Neutrophil (primary cell): ENCODE results near the gene LGR6.

ENCODE experiments used
- H3K27ac ChIP-seq: fragments of 200-600 bp; sonication (generic); 2 replicates; pipeline ENCODE4 v1.5.1; 2016; ENCODE audit warnings: mild to moderate bottlenecking, moderate library complexity
- H3K27me3 ChIP-seq: fragments of 200-600 bp; sonication (generic); 2 replicates; pipeline ENCODE4 v1.6.0; 2016; ENCODE audit warnings: mild to moderate bottlenecking
- H3K36me3 ChIP-seq: fragments of 200-600 bp; sonication (generic); 2 replicates; pipeline ENCODE4 v1.5.1; 2017
- H3K4me1 ChIP-seq, 2 experiments: fragments of 200-600 bp in 1 of 2; sonication (generic) in 1 of 2; 1 replicate in 1 of 2; 2 replicates in 1 of 2; pipeline versions ENCODE4 v1.5.1 to v1.6.1; 2013 to 2016; ENCODE audit warnings: low read depth in 1 of 2, low read length in 1 of 2, mild to moderate bottlenecking in 1 of 2, moderate library complexity in 1 of 2; ENCODE audit not compliant: control insufficient read depth in 1 of 2, insufficient read depth in 1 of 2
- H3K4me3 ChIP-seq, 2 experiments: fragments of 200-600 bp in 1 of 2; sonication (generic) in 1 of 2; 1 replicate in 1 of 2; 2 replicates in 1 of 2; pipeline ENCODE4 v1.5.1; 2013 to 2016; ENCODE audit warnings: low read depth in 1 of 2, low read length in 1 of 2, mild to moderate bottlenecking in 1 of 2, moderate library complexity in 1 of 2
- H3K9me3 ChIP-seq: fragments of 200-600 bp; sonication (generic); 2 replicates; pipeline ENCODE4 v1.5.1; 2016
- CTCF ChIP-seq: fragments of 200-600 bp; sonication (generic); IDR thresholded peaks from 2 replicates; pipeline ENCODE4 v1.5.1; 2016; ENCODE audit warnings: antibody characterized with exemption

Gene LGR6

DNA sequence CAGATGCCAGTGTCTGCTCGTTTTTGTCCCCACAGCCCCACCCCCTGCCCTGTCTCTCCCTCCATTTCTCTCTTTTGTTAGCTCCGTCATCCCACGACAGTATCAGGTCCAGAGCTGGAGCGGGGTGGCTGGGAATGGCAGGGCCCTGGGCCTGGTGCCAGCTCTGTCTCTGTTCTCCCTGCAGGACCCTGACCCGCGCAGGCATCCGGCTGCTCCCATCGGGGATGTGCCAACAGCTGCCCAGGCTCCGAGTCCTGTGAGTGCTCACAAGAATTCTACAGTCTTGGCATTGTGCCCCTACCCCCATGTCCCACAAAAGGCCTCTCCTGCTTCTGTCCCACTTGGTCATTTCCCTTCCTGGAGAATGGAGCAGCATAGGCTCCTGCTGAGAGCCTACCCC is 110.8 kb downstream of the LGR6 start:
- H3K27ac ChIP-seq: no peak overlapping the region
- no peaks in the 10 kb centered on the region for H3K4me1 ChIP-seq
- H3K9me3 ChIP-seq: no peaks in the 10 kb centered on the region
- H3K4me3 ChIP-seq: no peak overlapping the region
- peaks cover 5% of the 10 kb centered on the region for H3K27me3 ChIP-seq
- no peak for TF ChIP-seq CTCF
- H3K36me3 ChIP-seq: no peaks in the 10 kb centered on the region

DNA sequence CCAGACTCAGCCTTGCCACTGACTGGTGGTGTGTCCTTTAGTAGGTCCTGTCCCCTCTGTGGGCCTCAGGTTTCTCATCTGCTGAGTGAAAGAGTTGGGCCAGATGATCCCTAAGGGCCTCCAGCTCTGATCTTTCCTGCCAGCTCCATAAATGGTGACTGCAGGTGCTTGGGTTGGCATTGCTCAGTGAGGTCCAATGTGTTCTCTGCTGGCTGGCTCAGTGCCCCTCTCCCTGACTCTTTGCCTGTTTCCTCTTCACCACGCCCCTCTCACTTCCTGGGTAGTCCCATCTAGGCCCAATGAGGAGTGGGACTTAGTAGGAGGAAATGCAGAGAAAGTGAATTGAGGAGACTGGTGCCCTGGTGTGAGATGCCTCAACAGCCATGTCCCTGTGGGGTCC is 111.6 kb downstream of the LGR6 start:
- TF ChIP-seq CTCF: no peak
- no peaks in the 10 kb centered on the region for H3K36me3 ChIP-seq
- H3K27ac ChIP-seq: no peak overlapping the region
- no peaks in the 10 kb centered on the region for H3K9me3 ChIP-seq
- H3K4me3 ChIP-seq: no peak overlapping the region
- H3K4me1 ChIP-seq: no peaks in the 10 kb centered on the region
- H3K27me3 ChIP-seq: peaks cover 5% of the 10 kb centered on the region

DNA sequence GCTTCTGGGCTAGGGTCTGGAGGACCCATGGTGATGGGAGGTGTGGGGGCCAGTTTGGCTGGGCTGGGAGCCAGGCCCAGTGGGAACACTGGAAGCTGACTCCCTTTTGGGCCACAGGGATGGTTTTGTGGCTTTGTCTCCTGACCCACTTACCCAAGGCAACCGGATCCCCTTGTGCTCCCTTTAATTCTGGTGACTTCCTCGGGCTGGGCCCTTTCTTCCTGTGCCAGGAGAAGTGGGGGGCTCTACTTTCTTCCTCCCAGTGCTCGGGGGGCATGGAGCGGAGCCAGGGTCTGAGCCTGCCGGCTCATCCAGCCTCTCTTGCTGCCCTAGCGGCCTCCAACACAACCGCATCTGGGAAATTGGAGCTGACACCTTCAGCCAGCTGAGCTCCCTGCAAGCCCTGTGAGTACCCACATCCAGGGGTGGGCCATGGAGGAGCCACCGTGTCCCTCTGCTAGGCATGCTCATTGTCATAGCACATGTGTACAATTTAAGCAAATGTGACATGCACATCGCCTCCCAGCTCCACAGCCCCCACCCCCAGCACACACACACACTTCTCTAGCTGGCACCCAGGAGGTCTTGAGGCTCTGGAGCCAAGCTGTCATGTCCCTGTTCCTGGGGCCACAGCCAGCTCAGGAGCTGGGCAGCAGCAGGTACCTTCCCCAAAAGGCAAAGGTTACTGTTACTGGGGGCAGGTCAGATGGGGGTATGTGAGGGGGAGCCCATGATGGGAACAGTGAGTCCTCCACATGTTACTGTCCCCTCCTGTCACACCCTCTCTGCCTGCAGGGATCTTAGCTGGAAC is 113.1 kb downstream of the LGR6 start:
- Histone ChIP-seq H3K27me3 (peaks cover 17% of the 10 kb centered on the region), H3K4me1 (no peaks in the 10 kb centered on the region), H3K27ac (no peak overlapping the region), H3K9me3 (no peaks in the 10 kb centered on the region), H3K36me3 (no peaks in the 10 kb centered on the region), H3K4me3 (no peak overlapping the region)
- no peak for TF ChIP-seq CTCF

- Histone ChIP-seq H3K36me3 (no peaks in the 10 kb centered on the region), H3K9me3 (no peaks in the 10 kb centered on the region), H3K4me3 (no peak overlapping the region), H3K27ac (no peak overlapping the region), H3K4me1 (no peaks in the 10 kb centered on the region), H3K27me3 (peaks cover 47% of the 10 kb centered on the region)
- TF ChIP-seq CTCF: no peak
These were observed 116.6 kb downstream of the LGR6 start for GRCh38 chr1:202310071-202310725.

GRCh38 chr1:202310746-202311145 is 117.1 kb downstream of the LGR6 start:
- TF ChIP-seq CTCF: no peak
- no peak overlapping the region for H3K27ac ChIP-seq
- peaks cover 47% of the 10 kb centered on the region for H3K27me3 ChIP-seq
- no peaks in the 10 kb centered on the region for H3K4me1 ChIP-seq
- H3K4me3 ChIP-seq: no peak overlapping the region
- no peaks in the 10 kb centered on the region for H3K9me3 ChIP-seq
- no peaks in the 10 kb centered on the region for H3K36me3 ChIP-seq
